Osteoblast (primary cell): ENCODE data around the gene MSX1. TPM values are rescaled to one million over a fixed set of nuclear protein-coding genes. Genes with fewer than 3 reads are reported as not detected.
A peak's percentile ranks its signal among the peaks of the same experiment; 100 is the strongest.

ENCODE experiments used
- DNase-seq: peaks from one replicate; pipeline ENCODE4 v3.0.0; 2011; ENCODE audit warnings: low spot score, mixed read lengths; ENCODE audit not compliant: insufficient read length; ENCODE audit errors: missing footprints
- H2AFZ ChIP-seq: 2 replicates; pipeline ENCODE4 v1.6.0; 2011; ENCODE audit warnings: mild to moderate bottlenecking, low read length
- H3K27ac ChIP-seq: 2 replicates; pipeline ENCODE4 v1.5.1; 2011; ENCODE audit warnings: mild to moderate bottlenecking, low read depth, low read length, moderate library complexity
- H3K27me3 ChIP-seq: 2 replicates; pipeline ENCODE4 v1.6.0; 2012; ENCODE audit warnings: mild to moderate bottlenecking, control low read depth, inconsistent platforms, low read length, moderate library complexity; ENCODE audit not compliant: insufficient read depth
- H3K36me3 ChIP-seq: 2 replicates; pipeline ENCODE4 v1.5.1; 2011; ENCODE audit warnings: mild to moderate bottlenecking, low read length, control low read depth, moderate library complexity; ENCODE audit not compliant: insufficient read depth
- H3K4me1 ChIP-seq: 2 replicates; pipeline ENCODE4 v1.5.1; 2011; ENCODE audit warnings: mild to moderate bottlenecking, low read length, control low read depth, moderate library complexity; ENCODE audit not compliant: insufficient read depth
- H3K4me2 ChIP-seq: 2 replicates; pipeline ENCODE4 v1.6.0; 2011; ENCODE audit warnings: mild to moderate bottlenecking, low read length; ENCODE audit not compliant: insufficient read depth
- H3K4me3 ChIP-seq: fragments of 200-600 bp; sonication (generic); 3 replicates; pipeline ENCODE4 v1.5.1; 2012; ENCODE audit warnings: mild to moderate bottlenecking, low read length, inconsistent platforms; ENCODE audit not compliant: insufficient read depth
- H3K79me2 ChIP-seq: 2 replicates; pipeline ENCODE4 v1.6.0; 2012; ENCODE audit warnings: mild to moderate bottlenecking, low read length, control low read depth, inconsistent platforms; ENCODE audit not compliant: insufficient read depth
- H3K9me3 ChIP-seq: 2 replicates; pipeline ENCODE4 v1.5.1; 2011; ENCODE audit warnings: low read depth, low read length, control low read depth
- H4K20me1 ChIP-seq: 2 replicates; pipeline ENCODE4 v1.6.0; 2012; ENCODE audit warnings: mild to moderate bottlenecking, low read length, control low read depth; ENCODE audit not compliant: insufficient read depth
- CTCF ChIP-seq: IDR thresholded peaks from 2 replicates; pipeline ENCODE4 v1.5.1; 2011; ENCODE audit warnings: mild to moderate bottlenecking, low read depth, low read length, moderate library complexity; ENCODE audit errors: extremely low read depth
- total RNA-seq: library from RNA; depleted of rRNA; stranded (reverse); fragments of >200 nt; gene quantifications from 2 replicates; pipeline ENCODE4 v1.2.3, GENCODE V29; 2012

Gene MSX1
- total RNA-seq, 1 donor = 2.9 TPM

- no peak overlapping the region for H3K4me2 ChIP-seq
Observed at GRCh38 chr4:4855301-4856070, 4.0 kb upstream of the MSX1 start.

GRCh38 chr4:4856071-4857000 lies 3.1 kb upstream of the MSX1 start:
- no peaks in the 10 kb centered on the region for H4K20me1 ChIP-seq
- H2AFZ ChIP-seq = peak overlapping the region; percentile 84
- H3K27ac ChIP-seq = no peak overlapping the region

More at GRCh38 chr4:4855301-4856070, 4.0 kb upstream of the MSX1 start:
- Histone ChIP-seq H3K36me3 (no peaks in the 10 kb centered on the region), H3K4me1 (peaks cover 18% of the 10 kb centered on the region), H3K9me3 (no peaks in the 10 kb centered on the region), H3K27ac (no peak overlapping the region), H3K27me3 (peaks cover 44% of the 10 kb centered on the region), H3K4me3 (no peak overlapping the region), H2AFZ (no peak overlapping the region), H3K79me2 (peaks cover 2% of the 10 kb centered on the region), H4K20me1 (no peaks in the 10 kb centered on the region)
- no peak for TF ChIP-seq CTCF
- DNase-seq = no peak

GRCh38 chr4:4857001-4857808 lies 2.3 kb upstream of the MSX1 start:
- H3K79me2 ChIP-seq = peaks cover 3% of the 10 kb centered on the region
- no peak overlapping the region for H3K4me2 ChIP-seq
- peaks cover 44% of the 10 kb centered on the region for H3K27me3 ChIP-seq
- H3K9me3 ChIP-seq = no peaks in the 10 kb centered on the region
- TF ChIP-seq CTCF = no peak
- H3K27ac ChIP-seq = no peak overlapping the region
- no peak overlapping the region for H3K4me3 ChIP-seq
- no peak overlapping the region for H2AFZ ChIP-seq
- H3K36me3 ChIP-seq = peaks cover 1% of the 10 kb centered on the region
- H4K20me1 ChIP-seq = no peaks in the 10 kb centered on the region
- peaks cover 22% of the 10 kb centered on the region for H3K4me1 ChIP-seq
- DNase-seq = no peak

More at GRCh38 chr4:4856071-4857000, 3.1 kb upstream of the MSX1 start:
- Histone ChIP-seq H3K79me2 (peaks cover 3% of the 10 kb centered on the region), H3K4me2 (peak overlapping the region; percentile 77), H3K36me3 (no peaks in the 10 kb centered on the region), H3K27me3 (peaks cover 44% of the 10 kb centered on the region), H3K9me3 (no peaks in the 10 kb centered on the region), H3K4me3 (peak overlapping the region; percentile 64), H3K4me1 (peaks cover 20% of the 10 kb centered on the region)
- TF ChIP-seq CTCF = no peak
- peak; percentile 92 for DNase-seq
